ENCODE measurements around the gene TAF4. TPM values are rescaled to one million over a fixed set of nuclear protein-coding genes. Genes with fewer than 3 reads are reported as not detected.
"Not testable (repeated sequence)": the region's sequence is repeated elsewhere in the genome, so short reads cannot be mapped to it uniquely, and the experiment has no call there.

TAF4 gene
- total RNA-seq, 1 experiment from 2014 or later, result 4.9 TPM

- DNase-seq (ENCODE audit: low spot score), result no peak
These were observed 61.9 kb downstream of the TAF4 start for GRCh38 chr20:62003567-62004405.

GRCh38 chr20:62002882-62003480, 62.7 kb downstream of the TAF4 start:
- DNase-seq (ENCODE audit: low spot score), result no peak

DNA sequence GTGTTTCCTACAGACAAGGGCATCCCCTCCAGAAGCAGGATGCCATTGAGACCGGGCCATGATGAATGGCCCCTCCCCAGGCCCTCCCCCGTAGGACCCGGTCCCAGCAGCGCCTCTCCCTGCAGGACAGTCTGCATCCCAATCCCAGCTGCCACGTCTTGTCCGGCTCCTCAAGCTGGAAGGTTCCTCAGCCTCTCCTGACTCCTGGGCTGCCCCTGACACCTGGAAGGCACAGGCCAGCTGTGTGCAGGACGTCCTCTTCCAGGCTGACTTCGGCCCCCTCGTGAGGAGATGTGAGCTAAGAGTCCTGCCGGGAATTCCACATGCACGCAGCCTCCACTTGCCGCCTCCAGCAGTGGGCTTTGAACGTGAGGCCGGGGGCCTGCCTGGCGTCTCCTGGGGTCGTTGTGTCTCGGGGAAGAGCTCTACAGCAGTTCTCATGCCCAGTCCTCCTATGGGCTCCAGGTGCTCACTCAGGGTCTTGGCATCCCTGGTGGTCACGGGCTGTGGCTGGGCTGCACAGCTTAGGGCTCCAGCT, 64.4 kb downstream of the TAF4 start:
- DNase-seq (ENCODE audit: low spot score), result no peak

- no peak for DNase-seq (ENCODE audit: low spot score)
These were observed 67.1 kb downstream of the TAF4 start for GRCh38 chr20:61998343-61999121.

DNA sequence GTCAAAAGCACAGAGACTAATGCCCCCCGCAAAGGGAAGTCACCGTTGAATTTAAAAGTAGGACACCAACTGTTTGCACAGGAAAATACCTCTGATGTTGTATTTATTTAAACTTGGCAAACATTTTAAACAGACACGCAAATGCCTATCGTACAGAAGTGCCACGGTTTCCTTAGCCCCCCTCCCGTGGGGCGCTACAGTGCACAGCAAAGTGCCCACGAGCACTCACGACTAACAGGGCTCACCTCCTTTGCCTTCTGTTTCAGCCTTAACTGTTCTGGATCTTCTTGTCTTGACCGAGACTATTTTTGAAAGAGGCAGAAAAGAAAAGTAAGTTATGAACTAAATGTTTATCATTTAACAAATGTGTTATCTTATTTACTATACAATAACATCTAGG, 67.8 kb downstream of the TAF4 start:
- no peak for DNase-seq (ENCODE audit: low spot score)

DNA sequence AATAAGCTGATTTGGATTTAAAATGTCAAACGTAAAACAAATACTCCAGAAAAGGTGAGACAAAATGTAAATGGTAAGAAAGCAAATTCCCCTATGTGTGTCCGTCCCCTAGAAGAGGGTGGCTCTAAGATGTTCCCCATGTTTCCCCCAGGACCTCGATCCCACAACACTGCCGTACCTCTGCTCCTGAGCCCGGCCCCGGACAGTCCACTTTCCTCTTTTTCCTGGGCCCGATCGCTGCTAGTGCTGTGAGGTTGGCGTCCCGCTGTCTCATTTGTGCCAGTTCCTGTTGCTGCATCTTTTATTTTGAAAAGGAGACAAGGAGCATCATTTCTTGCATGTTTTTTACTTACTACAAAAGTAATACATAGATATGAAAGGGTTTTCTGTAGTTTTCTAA, 68.3 kb downstream of the TAF4 start:
- no peak for DNase-seq (ENCODE audit: low spot score)

GRCh38 chr20:61994546-61994945, 71.1 kb downstream of the TAF4 start:
- DNase-seq (ENCODE audit: low spot score), result no peak

DNA sequence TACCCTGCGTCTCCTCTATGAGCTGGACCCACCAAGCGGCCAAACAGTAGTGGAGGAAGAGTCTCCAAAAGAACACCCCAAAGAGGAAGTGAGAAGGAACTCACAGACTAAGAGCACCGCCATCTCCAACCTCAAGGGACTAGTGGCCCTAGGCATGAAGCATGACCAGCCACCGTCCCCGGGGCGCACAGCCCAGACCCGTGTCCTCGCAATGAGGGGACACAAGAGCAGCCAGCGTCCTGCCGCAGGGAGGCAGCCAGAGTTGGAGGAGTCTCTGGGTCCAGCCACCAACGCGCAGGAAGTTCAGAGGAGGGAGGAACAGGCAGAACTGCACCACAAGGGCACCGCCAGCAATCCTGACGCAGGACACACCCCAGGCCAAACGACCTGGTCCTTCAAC, 72.6 kb downstream of the TAF4 start:
- DNase-seq (ENCODE audit: low spot score), result no peak

GRCh38 chr20:61991476-61991875, 74.2 kb downstream of the TAF4 start:
- no peak for DNase-seq (ENCODE audit: low spot score)

DNA sequence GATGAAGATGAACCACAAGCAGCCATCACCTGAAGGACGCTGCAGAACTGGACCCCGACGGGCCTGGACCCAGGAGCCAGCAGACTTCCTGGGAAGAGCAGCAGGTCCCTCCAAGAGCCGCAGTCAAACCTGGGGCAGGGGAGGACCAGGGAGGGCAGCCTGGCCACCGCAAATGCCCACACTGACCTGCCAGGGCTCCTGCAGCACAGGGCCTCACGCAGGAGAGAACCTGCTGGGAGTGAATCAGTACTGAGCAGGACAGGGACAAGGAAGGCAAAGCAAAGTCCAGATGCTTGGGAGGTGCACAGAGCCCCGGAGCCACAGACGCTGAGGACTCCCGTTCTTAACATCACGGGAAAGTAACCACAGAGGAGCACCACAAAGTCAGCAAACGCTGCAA, 75.2 kb downstream of the TAF4 start:
- DNase-seq (ENCODE audit: low spot score), result no peak

- DNase-seq (ENCODE audit: low spot score), result no peak
These were observed 75.9 kb downstream of the TAF4 start for GRCh38 chr20:61989741-61990140.

DNA sequence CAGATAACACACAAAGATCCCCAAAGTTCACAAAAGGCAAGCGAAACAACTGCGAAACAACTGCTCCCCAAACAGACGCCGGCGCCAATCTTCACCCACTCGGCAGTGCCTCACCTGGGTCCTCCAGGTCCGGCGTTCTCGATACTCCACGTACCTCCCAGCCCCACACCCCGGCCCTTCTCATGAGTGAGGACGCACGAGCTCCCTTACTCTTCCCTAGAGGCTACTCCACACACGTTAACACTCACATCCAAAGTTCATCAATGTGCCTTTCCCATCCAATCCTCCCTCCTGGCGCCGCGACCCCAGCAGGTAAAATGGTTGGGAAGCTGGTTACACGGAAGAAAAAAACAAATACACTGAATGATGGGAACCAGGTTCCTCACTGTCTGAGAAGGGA, 77.0 kb downstream of the TAF4 start:
- no peak for DNase-seq (ENCODE audit: low spot score)

- DNase-seq (ENCODE audit: low spot score), result no peak
These were observed 78.8 kb downstream of the TAF4 start for GRCh38 chr20:61986762-61987321.

GRCh38 chr20:61985096-61985495, 80.6 kb downstream of the TAF4 start:
- DNase-seq (ENCODE audit: low spot score), result no peak

DNA sequence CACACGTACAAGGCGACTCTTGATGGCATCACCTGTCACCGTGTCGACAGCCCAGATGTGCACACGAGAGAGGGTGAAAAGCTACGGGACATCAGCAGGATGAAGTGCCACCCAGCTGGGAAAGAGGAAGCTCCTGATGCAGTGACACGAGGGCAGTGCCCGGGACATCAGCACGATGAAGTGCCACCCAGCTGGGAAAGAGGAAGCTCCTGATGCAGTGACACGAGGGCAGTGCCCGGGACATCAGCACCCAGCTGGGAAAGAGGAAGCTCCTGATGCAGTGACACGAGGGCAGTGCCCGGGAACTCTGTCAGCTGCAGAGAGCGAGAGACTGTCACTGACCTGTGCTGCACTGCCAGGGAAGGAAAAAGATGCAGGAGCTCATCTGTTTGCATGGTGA, 81.2 kb downstream of the TAF4 start:
- DNase-seq (ENCODE audit: low spot score), result not testable (repeated sequence)

- DNase-seq (ENCODE audit: low spot score), result no peak
These were observed 81.7 kb downstream of the TAF4 start for GRCh38 chr20:61983965-61984364.

DNA sequence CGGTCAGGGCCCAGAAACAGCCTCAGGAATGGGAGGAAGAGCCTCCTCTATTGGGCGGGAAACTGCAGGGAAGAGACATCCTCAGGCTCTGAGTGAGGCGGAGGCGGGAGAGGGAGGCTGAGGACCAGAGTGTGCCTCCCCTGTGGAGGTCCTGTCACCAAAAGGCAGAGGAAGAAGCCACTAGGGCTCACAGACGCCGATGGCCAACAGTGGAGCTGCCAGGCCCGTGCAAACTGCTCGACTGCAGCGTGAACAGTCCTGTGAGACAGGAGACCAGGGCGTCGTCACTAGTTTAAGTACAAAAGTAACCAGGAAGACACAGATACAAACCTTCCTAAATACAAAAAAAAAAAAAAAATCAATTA, 82.7 kb downstream of the TAF4 start:
- DNase-seq (ENCODE audit: low spot score), result no peak

- DNase-seq (ENCODE audit: low spot score), result no peak
These were observed 83.3 kb downstream of the TAF4 start for GRCh38 chr20:61982191-61982950.

DNA sequence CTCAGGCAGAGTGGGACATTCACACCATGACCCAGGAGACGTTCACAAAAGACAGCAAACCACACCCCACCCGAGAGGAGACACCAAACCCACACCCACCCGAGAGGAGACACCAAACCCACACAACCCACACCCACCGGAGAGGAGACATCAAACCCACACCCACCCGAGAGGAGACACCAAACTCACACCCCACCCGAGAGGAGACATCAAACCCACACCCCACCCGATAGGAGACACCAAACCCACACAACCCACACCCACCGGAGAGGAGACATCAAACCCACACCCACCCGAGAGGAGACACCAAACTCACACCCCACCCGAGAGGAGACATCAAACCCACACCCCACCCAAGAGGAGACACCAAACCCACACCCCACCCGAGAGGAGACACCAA, 84.0 kb downstream of the TAF4 start:
- DNase-seq (ENCODE audit: low spot score), result not testable (repeated sequence)

DNA sequence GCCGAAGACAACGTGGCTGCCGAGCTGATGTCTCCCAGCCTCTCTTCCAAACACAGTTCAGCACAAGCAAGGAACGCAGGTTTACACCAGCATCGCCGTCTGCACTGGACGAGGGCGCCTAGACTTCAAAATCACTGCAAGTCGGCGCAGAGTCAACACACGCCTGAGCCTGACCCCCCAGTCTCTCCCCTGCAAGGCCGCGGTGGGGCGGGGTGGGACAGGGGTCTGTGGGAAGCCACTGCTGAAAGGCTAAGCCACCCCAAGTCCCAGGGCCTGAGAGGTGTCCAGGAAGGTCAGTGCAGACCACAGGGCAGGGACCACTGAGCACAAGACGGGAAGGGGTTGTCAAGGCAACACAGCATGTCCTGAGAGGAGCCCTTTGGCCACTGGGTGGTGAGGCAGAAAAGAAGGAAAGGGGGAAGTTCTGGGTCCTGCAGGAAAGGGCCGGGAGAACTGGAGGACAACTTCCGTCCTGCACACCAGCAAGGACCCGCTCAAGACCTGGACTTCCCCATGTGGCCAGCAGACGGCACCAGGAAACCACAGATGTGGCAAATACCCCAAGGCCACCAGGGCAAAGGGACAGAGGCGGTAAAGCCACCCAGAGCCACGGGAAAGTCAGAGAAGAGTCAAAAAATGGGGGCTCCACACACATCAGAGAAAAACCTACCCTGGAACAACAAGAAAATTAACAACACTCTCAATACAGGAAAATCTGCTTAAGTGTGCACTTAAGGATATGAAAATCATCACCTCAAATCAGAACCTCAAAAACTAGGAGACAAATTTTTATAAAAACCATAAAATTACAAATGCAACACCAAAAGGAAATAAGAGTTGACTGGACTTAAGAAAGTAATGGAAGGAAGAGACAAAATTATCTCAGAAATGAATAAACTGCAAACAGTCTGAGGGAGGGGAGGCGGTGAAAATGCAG, 84.8 kb downstream of the TAF4 start:
- DNase-seq (ENCODE audit: low spot score), result peak; percentile 43
